HepG2 (cell line): ENCODE data around the gene C20orf96. TPM values are rescaled to one million over a fixed set of nuclear protein-coding genes. Genes with fewer than 3 reads are reported as not detected.

Experiments used
- HOXA9 ChIP-seq: sonication (generic); formaldehyde crosslinking; IDR thresholded peaks from 2 replicates; pipeline ENCODE4 v1.8.1; 2022; ENCODE audit warnings: missing genetic modification reagents, mild to moderate bottlenecking, moderate library complexity, borderline replicate concordance
- LCORL ChIP-seq, 2 experiments: fragments of 450-650 bp in 1 of 2; sonication (generic) in 1 of 2; formaldehyde crosslinking in 1 of 2; IDR thresholded peaks; 2 replicates each; pipeline versions ENCODE4 v1.5.0 to v1.6.1; 2017 to 2020; ENCODE audit warnings: antibody characterized with exemption in 1 of 2, missing genetic modification reagents in 1 of 2
- MED8 ChIP-seq: sonication (generic); formaldehyde crosslinking; IDR thresholded peaks from 2 replicates; pipeline ENCODE4 v1.8.1; 2023; ENCODE audit warnings: mild to moderate bottlenecking, missing genetic modification reagents; ENCODE audit not compliant: insufficient replicate concordance
- NCOA1 ChIP-seq: sonication (generic); formaldehyde crosslinking; IDR thresholded peaks from 2 replicates; pipeline ENCODE4 v1.9.0; 2021; ENCODE audit warnings: missing genetic modification reagents
- PBX2 ChIP-seq: IDR thresholded peaks from 2 replicates; pipeline ENCODE4 v1.6.1; 2016; ENCODE audit warnings: control low read depth
- PLSCR1 ChIP-seq: sonication (generic); formaldehyde crosslinking; IDR thresholded peaks from 2 replicates; pipeline ENCODE4 v1.5.0; 2020; ENCODE audit warnings: missing genetic modification reagents, mild to moderate bottlenecking, borderline replicate concordance
- SP4 ChIP-seq: sonication (generic); formaldehyde crosslinking; IDR thresholded peaks from 2 replicates; pipeline ENCODE4 v1.8.1; 2023; ENCODE audit warnings: mild to moderate bottlenecking, missing genetic modification reagents
- TFDP1 ChIP-seq: IDR thresholded peaks from 2 replicates; pipeline ENCODE4 v1.6.1; 2016; ENCODE audit warnings: missing compliant biosample characterization, missing genetic modification reagents, borderline replicate concordance
- ZNF142 ChIP-seq: sonication (generic); formaldehyde crosslinking; IDR thresholded peaks from 2 replicates; pipeline ENCODE4 v1.4.0; 2020; ENCODE audit warnings: missing genetic modification reagents
- ZNF280D ChIP-seq: sonication (generic); formaldehyde crosslinking; IDR thresholded peaks from 2 replicates; pipeline ENCODE4 v1.5.1; 2020; ENCODE audit warnings: mild to moderate bottlenecking, missing genetic modification reagents
- ZNF30 ChIP-seq: sonication (generic); formaldehyde crosslinking; IDR thresholded peaks from 2 replicates; pipeline ENCODE4 v1.5.0; 2020; ENCODE audit warnings: mild to moderate bottlenecking, missing genetic modification reagents
- ZNF597 ChIP-seq: sonication (generic); formaldehyde crosslinking; IDR thresholded peaks from 2 replicates; pipeline ENCODE4 v1.5.0; 2020; ENCODE audit warnings: missing genetic modification reagents
- ZSCAN31 ChIP-seq: sonication (generic); formaldehyde crosslinking; IDR thresholded peaks from 2 replicates; pipeline ENCODE4 v1.5.0; 2020; ENCODE audit warnings: low read depth, mild to moderate bottlenecking, missing genetic modification reagents
- polyA plus RNA-seq, 8 experiments: library from polyadenylated mRNA; depleted of rRNA in 3 of 8; stranded (reverse) in 7 of 8; unstranded in 1 of 8; fragments of >200 nt; fragmentation: Illumina TruSeq in 4 of 8; extraction: Trizol in 4 of 8; gene quantifications; 2 replicates each; pipeline versions ENCODE4 v1.2.1 to v1.2.3, GENCODE V29; 2011 to 2016; ENCODE audit warnings: low read depth in 4 of 8, missing spikeins in 1 of 8, mixed read lengths in 1 of 8; ENCODE audit not compliant: insufficient read depth in 1 of 8
- total RNA-seq, 5 experiments: library from RNA; depleted of rRNA; stranded (reverse); fragments of >200 nt; fragmentation: Illumina TruSeq; extraction: Trizol; gene quantifications; 2 replicates each; pipeline ENCODE4 v1.2.3, GENCODE V29; 2016; ENCODE audit warnings: low read depth in 1 of 5

The C20orf96 gene
- total and polyA plus RNA-seq, 2 of the 13 experiments (the other 11 are each of a cell fraction or from before 2014, with no cell fraction given) = 3.8 to 20.6 TPM

GRCh38 chr20:266596-267562, 23.7 kb downstream of the C20orf96 start (continued):
- TF ChIP-seq ZNF142 = peak; percentile 26; the same call in 1 of the 2 replicates
- no peak for TF ChIP-seq ZNF597
- TF ChIP-seq MED8 (CRISPR knock-in tag) = no peak
- TF ChIP-seq ZNF280D (CRISPR knock-in tag) = peak; percentile 97
- peak; percentile 92 for TF ChIP-seq SP4
- peak; percentile 89 for TF ChIP-seq TFDP1
- TF ChIP-seq PLSCR1 (CRISPR knock-in tag) = no peak
- peak; percentile 95 for TF ChIP-seq HOXA9 (CRISPR knock-in tag)
- no peak for TF ChIP-seq LCORL (IDR thresholded peaks at IDR 0.05)
- TF ChIP-seq LCORL (CRISPR knock-in tag; IDR thresholded peaks at IDR 0.05) = peak; percentile 90
- peak; percentile 63; the same call in 1 of the 2 replicates for TF ChIP-seq PBX2 (CRISPR knock-in tag)
- no peak for TF ChIP-seq NCOA1 (CRISPR knock-in tag)
- peak; percentile 96; the same call in 1 of the 2 replicates for TF ChIP-seq ZSCAN31
- TF ChIP-seq ZNF30 (CRISPR knock-in tag) = peak; percentile 87
